Cardiac fibroblast (primary cell): ENCODE measurements around the gene TMEM121.

ENCODE experiments used
- DNase-seq, 2 donors: peaks; one replicate each; pipeline versions ENCODE4 v3.0.0 to v3.0.0-alpha.2; 2010; ENCODE audit warnings: low read depth in 2 of 2
- H3K4me3 ChIP-seq, 2 donors: replicated peaks in 1 of 2; 1 replicate in 1 of 2; 2 replicates in 1 of 2; pipeline ENCODE4 v1.5.1; 2011; ENCODE audit warnings: low read depth in 2 of 2, low read length in 2 of 2, mild to moderate bottlenecking in 2 of 2, moderate library complexity in 1 of 2
- TF ChIP-seq, protein P1 (sequence below): IDR thresholded peaks from one replicate; pipeline ENCODE4 v1.5.1; 2011; ENCODE audit warnings: low read depth, mild to moderate bottlenecking, low read length, inconsistent platforms

TMEM121 gene

DNA sequence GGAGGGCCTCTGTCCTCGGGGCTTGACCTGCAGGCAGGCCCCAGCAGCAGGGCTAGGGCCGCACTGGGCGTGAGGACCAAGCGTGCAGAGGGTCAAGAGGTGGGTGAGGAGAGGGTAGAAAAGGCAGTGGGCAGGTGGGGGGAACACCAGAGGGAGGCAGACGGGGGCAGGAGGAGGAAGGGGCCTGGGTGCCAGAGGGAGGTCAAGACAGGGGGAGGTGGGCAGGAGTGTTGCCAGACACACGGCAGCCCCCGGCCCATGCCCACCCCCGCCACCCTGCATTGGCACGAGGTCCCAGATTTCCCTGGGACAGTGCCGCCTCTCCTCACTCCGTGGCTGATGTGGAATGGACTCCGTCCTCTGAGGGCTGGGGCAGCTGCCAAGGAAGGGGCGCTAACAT is 8.2 kb downstream of the TMEM121 start:
- TF ChIP-seq, protein P1, sequence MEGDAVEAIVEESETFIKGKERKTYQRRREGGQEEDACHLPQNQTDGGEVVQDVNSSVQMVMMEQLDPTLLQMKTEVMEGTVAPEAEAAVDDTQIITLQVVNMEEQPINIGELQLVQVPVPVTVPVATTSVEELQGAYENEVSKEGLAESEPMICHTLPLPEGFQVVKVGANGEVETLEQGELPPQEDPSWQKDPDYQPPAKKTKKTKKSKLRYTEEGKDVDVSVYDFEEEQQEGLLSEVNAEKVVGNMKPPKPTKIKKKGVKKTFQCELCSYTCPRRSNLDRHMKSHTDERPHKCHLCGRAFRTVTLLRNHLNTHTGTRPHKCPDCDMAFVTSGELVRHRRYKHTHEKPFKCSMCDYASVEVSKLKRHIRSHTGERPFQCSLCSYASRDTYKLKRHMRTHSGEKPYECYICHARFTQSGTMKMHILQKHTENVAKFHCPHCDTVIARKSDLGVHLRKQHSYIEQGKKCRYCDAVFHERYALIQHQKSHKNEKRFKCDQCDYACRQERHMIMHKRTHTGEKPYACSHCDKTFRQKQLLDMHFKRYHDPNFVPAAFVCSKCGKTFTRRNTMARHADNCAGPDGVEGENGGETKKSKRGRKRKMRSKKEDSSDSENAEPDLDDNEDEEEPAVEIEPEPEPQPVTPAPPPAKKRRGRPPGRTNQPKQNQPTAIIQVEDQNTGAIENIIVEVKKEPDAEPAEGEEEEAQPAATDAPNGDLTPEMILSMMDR = no peak

DNA sequence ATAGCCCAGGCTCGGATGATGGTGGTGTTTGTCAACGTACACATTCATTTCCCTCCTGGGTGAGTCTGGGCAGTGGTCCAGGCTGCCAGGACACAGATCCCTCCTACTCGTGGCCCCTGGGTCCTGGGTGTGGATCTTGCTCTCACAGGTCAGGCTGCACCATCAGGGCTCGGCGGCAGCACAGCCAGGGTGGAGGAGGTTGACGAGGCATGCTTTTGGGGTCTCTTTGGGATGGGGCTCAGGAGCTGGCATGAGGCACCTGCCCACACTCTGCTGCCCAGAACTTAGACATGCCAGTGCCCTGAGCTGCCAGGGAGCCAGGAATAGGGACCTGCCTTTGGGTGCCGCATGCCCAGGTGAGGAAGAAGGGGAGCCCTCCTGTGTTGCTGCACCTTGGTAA is 9.7 kb downstream of the TMEM121 start:
- TF ChIP-seq, protein P1 = no peak
- H3K4me3 ChIP-seq = no peak overlapping the region
- no peak for DNase-seq

More for the DNA sequence above, 8.2 kb downstream of the TMEM121 start:
- no peak for DNase-seq
- no peak overlapping the region for H3K4me3 ChIP-seq

DNA sequence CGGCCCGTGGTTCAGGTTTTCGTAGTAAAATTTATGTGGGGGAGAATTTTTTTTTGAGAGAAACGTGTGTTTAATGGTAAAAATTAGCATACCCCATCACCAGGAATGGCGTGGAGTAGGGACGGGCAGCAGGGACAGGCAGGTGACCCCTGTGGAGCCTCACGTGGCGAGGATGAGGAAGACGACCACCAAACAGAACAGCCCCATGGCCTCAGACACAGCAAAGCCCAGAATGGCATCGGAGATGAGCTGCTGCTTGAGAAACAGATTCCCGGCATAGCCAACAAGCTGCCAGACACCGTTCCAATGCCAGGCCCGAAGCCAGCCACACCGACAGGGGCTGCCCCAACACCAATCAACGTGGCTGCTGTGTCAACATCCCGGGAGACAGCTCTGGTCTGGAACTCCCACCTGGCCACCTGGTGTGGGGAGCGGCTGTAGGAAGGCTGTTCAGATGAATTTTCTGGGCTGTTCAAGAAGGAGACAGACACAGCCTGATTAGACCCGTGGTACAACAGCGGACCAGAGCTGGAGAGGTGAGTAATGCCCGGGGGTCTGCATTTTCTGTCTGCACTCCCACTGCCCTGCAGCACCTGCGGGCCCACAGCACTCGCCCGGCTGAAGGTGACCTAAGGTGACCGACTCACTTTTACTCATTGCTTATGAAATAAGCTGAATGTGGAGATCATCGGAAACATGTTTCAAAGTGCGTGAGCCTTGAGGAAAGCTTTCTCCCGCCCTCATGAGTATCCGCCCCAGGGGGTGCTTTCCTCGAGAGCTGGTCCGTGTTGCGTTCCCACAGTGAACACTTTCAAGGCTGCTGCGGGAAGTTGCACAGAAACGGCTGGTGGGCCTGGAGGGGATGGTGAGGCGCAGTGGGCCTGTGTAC is 10.6 kb downstream of the TMEM121 start:
- TF ChIP-seq, protein P1 = no peak
- DNase-seq = no peak
- H3K4me3 ChIP-seq = no peak overlapping the region

DNA sequence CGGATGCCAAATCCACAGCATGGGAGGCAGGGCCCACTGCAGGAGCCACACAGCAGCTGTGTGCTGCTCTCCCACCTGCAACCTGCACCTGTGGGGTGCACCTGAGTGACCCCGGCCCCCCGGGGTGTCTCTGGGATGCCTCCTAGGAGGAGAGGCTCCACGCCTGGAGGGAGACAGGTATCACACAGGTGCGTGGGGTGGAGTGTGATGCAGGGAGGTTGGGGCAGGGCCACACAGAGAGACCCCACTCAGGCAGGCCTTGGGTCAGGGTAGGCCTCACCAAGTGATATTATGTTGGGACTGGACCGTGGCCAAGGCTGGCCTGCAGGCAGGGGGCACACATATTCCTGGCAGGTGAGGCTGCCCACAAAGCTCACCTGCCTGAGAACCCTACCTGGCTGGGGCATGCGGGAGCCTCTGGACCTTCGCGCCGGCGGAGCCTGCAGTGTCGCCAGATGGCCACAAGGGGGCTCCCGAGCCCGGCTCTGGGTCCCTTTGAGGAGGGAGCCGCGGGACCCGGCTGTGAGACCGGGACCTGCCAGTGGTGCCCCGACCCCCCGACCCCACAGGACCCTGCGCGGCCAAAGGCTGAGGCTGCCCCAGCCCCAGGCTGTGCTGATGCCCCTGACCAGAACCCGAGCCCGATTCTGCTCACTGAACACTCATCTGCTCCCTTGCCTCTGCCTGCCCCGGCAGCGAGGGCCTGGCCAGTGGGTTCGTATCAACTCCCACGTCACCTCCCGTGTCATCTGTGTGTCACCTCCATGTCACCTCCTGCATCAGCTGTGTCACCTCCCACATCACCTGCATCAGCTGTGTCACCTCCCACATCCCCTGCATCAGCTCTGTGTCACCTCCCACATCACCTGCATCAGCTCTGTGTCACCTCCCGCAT is 11.4 kb downstream of the TMEM121 start:
- peak in 1 of 2 donors; percentile 13 for DNase-seq
- TF ChIP-seq, protein P1 = peak; percentile 92
- H3K4me3 ChIP-seq = no peak overlapping the region

DNA sequence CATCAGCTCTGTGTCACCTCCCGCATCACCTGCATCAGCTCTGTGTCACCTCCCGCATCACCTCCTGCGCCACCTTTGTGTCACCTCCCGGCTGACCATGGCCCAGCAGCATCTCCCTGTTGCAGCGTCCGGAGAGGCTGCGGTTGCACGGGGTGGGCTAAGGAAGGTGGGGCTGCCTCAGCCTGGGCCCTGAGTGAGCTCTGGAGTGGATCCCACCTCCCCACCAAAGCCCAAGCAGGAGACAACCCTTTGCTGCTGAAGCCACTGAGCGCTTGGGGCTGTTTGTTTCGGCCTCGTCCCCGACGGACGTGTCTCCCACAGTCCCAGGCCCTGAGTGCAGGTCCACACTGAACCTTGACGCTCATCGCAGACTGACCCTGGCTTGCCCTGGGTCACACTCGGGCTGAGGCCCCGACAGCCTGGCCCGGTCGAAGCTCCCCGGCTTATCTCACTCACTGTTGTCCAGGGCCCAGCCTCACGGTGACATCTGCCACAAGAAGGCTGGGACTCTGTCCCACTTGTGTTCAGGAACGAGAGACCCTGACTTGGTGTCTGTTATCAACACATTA is 12.2 kb downstream of the TMEM121 start:
- no peak for DNase-seq
- TF ChIP-seq, protein P1 = no peak

DNA sequence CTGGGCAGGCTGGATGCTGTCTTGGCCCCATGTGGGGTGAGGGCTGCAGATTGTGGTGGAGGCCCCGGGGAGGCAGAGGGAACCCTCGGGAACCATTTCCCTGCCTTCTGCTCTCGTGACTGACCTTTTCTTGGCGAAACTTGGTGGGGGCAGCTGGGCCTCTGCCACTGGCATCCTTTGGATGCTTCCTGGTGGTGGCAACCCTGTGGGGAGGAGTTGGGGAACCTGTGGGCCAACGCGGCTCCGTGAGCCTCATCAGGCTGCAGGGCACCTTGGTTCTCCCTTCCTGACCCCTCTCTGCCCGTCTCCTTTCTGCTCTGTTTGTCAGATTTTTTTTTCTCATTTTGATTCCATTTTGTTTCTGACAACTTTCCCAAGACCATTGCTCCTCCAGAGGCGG is 14.4 kb downstream of the TMEM121 start:
- H3K4me3 ChIP-seq = no peak overlapping the region
- no peak for DNase-seq
- TF ChIP-seq, protein P1 = no peak

More for the DNA sequence above, 12.2 kb downstream of the TMEM121 start:
- no peak overlapping the region for H3K4me3 ChIP-seq
